ENCODE data around the gene C16orf95.

DNA sequence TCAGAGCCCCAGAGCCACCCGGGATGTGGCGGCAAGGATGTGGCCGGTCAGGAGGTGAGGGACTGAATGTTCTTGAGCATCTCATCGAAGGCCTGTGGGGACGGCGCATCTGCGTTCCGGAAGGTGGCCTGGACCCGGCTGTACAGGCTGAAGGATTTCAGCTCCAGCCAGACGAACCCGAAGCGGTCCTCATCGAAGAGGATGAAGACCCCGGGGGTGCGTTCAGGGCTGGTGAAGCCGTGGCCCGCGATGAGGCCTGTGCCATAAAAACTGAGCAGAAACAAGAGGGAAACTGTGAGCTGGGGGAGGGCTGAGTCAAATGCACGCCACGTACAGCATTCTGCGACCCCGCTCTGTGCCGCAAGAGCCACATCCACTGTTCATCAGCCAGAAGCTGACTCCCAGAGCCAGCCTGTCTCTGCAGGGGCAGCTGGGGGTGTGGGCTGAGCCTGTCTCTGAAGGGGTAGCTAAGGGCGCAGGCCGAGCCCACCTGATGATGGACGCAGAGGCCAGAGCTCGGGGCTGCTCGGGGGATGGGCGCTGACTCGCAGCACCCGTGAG, 14.1 kb upstream of the C16orf95 start:
- TF ChIP-seq, protein P1, sequence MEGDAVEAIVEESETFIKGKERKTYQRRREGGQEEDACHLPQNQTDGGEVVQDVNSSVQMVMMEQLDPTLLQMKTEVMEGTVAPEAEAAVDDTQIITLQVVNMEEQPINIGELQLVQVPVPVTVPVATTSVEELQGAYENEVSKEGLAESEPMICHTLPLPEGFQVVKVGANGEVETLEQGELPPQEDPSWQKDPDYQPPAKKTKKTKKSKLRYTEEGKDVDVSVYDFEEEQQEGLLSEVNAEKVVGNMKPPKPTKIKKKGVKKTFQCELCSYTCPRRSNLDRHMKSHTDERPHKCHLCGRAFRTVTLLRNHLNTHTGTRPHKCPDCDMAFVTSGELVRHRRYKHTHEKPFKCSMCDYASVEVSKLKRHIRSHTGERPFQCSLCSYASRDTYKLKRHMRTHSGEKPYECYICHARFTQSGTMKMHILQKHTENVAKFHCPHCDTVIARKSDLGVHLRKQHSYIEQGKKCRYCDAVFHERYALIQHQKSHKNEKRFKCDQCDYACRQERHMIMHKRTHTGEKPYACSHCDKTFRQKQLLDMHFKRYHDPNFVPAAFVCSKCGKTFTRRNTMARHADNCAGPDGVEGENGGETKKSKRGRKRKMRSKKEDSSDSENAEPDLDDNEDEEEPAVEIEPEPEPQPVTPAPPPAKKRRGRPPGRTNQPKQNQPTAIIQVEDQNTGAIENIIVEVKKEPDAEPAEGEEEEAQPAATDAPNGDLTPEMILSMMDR (IDR thresholded peaks at IDR 0.05) = no peak
- TF ChIP-seq POLR2A (IDR thresholded peaks at IDR 0.05) = no peak
